Measurements from ENCODE around the gene AQP1. TPM values are rescaled to one million over a fixed set of nuclear protein-coding genes. Genes with fewer than 3 reads are reported as not detected.

AQP1 gene
- total and polyA plus RNA-seq, 2 experiments from 2014 or later: 35.6 to 51.1 TPM

DNA sequence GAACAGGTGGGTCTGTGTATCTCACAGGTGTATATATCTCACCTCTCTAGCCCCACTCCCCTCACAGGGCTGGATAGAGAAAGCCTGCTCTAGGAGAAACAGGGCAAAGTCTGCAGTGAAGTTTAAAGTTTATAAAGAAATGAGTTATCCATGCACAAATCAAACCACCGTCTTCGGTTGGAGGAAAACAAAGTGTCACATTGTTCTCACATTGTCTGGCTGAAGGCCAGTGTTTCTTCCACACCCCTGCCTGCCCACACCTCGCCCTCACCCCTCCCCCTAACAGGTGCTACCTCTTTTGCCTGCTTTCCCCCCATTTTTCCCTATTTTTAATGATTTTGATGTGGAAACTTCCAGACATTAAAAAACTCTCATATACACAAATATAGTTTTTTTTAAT is 25.8 kb downstream of the AQP1 start:
- Histone ChIP-seq H3K36me3 (no peaks in the 10 kb centered on the region), H3K9me3 (ENCODE audit: low read depth) (no peaks in the 10 kb centered on the region), H3K27ac (no peak overlapping the region), H3K4me1 (ENCODE audit: low read depth) (peaks cover 13% of the 10 kb centered on the region), H3K4me3 (no peak overlapping the region), H3K27me3 (peaks cover 18% of the 10 kb centered on the region)
- TF ChIP-seq CTCF (IDR thresholded peaks at IDR 0.05; ENCODE audit: low read depth, low read length): no peak
- DNase-seq (ENCODE audit: low read depth in 1 of 2, low spot score in 1 of 2): no peak

GRCh38 chr7:30938435-30939316 is 27.0 kb downstream of the AQP1 start:
- TF ChIP-seq CTCF (IDR thresholded peaks at IDR 0.05; ENCODE audit: low read depth, low read length): peak; percentile 98
- Histone ChIP-seq H3K27me3 (peaks cover 27% of the 10 kb centered on the region), H3K27ac (peak overlapping the region; percentile 58)

DNA sequence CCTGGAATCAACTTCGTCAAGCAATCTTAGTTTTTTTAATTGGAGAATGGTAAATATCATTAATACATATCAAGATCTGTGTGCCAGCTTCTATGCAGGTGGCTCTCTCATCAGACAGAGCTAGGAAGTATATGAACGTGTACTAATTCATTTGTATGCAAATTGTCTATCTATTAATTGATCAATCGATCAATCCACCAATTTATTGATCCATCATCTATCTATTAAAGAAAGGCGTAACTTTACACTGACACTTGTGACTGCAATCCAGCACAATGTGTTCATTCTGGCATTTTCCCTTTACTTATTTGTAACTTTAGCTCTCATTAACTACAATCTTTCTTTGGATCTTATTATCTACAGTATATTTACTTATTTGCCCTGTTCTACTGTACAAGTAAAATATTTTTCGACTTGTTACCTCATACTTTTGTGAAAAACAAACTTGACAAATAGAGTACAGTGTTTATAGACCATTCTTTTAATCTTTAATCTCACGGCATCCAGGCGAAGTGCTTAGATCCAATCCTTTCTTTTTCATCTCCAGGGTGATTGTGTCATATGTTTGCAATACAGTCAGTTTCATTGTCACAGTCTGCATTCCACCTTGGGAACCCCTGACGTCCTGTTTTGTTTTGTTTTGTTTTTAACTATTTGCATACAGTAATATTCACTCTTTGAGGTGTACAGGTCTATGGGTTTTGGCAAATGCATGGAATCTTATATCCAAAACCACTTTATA is 30.1 kb downstream of the AQP1 start:
- Histone ChIP-seq H3K9me3 (ENCODE audit: low read depth) (no peaks in the 10 kb centered on the region), H3K4me1 (ENCODE audit: low read depth) (peaks cover 6% of the 10 kb centered on the region), H3K27ac (no peak overlapping the region), H3K36me3 (no peaks in the 10 kb centered on the region), H3K27me3 (peaks cover 27% of the 10 kb centered on the region), H3K4me3 (no peak overlapping the region)
- no peak for DNase-seq (ENCODE audit: low read depth in 1 of 2, low spot score in 1 of 2)
- no peak for TF ChIP-seq CTCF (IDR thresholded peaks at IDR 0.05; ENCODE audit: low read depth, low read length)

More at GRCh38 chr7:30938435-30939316, 27.0 kb downstream of the AQP1 start:
- Histone ChIP-seq H3K36me3 (no peaks in the 10 kb centered on the region), H3K9me3 (ENCODE audit: low read depth) (no peaks in the 10 kb centered on the region), H3K4me1 (ENCODE audit: low read depth) (peaks cover 6% of the 10 kb centered on the region), H3K4me3 (no peak overlapping the region)
- DNase-seq (ENCODE audit: low read depth in 1 of 2, low spot score in 1 of 2): peak; percentile 78 to 87

- Histone ChIP-seq H3K9me3 (ENCODE audit: low read depth) (no peaks in the 10 kb centered on the region), H3K27ac (no peak overlapping the region)
Measured at GRCh38 chr7:30950197-30950596, 38.5 kb downstream of the AQP1 start.

GRCh38 chr7:30954914-30955313 is 43.3 kb downstream of the AQP1 start:
- no peak for DNase-seq (ENCODE audit: low read depth in 1 of 2, low spot score in 1 of 2)
- Histone ChIP-seq H3K4me1 (ENCODE audit: low read depth) (no peaks in the 10 kb centered on the region), H3K36me3 (no peaks in the 10 kb centered on the region)

More at GRCh38 chr7:30950197-30950596, 38.5 kb downstream of the AQP1 start:
- Histone ChIP-seq H3K4me3 (no peak overlapping the region), H3K4me1 (ENCODE audit: low read depth) (no peaks in the 10 kb centered on the region), H3K36me3 (no peaks in the 10 kb centered on the region), H3K27me3 (no peaks in the 10 kb centered on the region)
- no peak for TF ChIP-seq CTCF (IDR thresholded peaks at IDR 0.05; ENCODE audit: low read depth, low read length)
- no peak for DNase-seq (ENCODE audit: low read depth in 1 of 2, low spot score in 1 of 2)

More at GRCh38 chr7:30954914-30955313, 43.3 kb downstream of the AQP1 start:
- Histone ChIP-seq H3K27me3 (no peaks in the 10 kb centered on the region), H3K9me3 (ENCODE audit: low read depth) (no peaks in the 10 kb centered on the region), H3K27ac (no peak overlapping the region), H3K4me3 (no peak overlapping the region)
- no peak for TF ChIP-seq CTCF (IDR thresholded peaks at IDR 0.05; ENCODE audit: low read depth, low read length)
